NAMALWA (cell line): Measurements from ENCODE around the gene PLCXD3.
"Not testable (repeated sequence)": the region's sequence is repeated elsewhere in the genome, so short reads cannot be mapped to it uniquely, and the experiment has no call there.

Experiments
- DNase-seq: peaks from one replicate; pipeline ENCODE4 v3.0.0-alpha.2; 2015; ENCODE audit warnings: low spot score

The PLCXD3 gene

GRCh38 chr5:41485533-41485932 lies 24.9 kb downstream of the PLCXD3 start:
- DNase-seq: no peak

GRCh38 chr5:41482715-41483114 lies 27.7 kb downstream of the PLCXD3 start:
- DNase-seq: no peak

DNA sequence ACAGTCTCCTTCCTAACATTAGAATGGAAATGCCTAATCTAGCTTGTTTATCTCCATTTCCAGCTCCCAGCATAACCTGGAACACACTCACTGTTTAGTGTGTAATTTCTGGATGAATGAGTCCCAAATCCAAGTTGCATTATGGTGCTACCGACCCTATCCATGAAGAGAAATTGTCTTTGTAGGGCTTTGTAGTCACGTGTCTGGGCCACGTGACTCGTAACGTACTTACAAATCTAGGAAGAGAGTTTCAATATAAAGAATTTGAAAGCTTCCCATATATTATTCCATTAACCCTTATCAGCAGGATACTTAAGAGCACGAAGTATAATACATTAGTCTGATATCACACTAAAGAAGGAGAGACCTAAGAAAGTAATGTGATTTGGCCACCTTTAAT lies 28.2 kb downstream of the PLCXD3 start:
- no peak for DNase-seq

DNA sequence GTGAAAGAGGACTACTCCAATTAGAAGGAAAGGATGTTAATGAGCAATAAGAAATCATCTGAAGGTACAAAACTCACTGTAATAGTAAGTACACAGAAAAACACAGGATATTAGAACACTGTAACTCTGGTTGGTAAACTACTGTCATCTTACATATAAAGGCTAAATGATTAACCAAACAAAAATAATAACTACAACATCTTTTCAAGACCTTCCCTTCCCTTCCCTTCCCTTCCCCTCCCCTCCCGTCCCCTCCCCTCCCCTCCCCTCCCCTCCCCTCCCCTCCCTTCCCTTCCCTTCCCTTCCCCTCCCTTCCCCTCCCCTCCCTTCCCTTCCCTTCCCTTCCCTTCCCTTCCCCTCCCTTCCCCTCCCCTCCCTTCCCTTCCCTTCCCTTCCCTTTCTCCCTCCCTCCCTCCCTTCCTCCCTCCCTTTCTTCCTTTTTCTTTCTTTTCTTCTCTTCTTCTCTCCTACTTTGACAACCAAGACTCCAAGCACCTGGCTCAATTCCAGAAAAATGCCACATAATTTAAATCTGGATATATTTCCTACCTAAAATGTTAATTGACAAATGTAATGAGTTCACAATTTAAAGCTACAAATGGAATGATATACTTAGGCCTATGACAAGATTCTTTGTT lies 38.7 kb downstream of the PLCXD3 start:
- not testable (repeated sequence) for DNase-seq

DNA sequence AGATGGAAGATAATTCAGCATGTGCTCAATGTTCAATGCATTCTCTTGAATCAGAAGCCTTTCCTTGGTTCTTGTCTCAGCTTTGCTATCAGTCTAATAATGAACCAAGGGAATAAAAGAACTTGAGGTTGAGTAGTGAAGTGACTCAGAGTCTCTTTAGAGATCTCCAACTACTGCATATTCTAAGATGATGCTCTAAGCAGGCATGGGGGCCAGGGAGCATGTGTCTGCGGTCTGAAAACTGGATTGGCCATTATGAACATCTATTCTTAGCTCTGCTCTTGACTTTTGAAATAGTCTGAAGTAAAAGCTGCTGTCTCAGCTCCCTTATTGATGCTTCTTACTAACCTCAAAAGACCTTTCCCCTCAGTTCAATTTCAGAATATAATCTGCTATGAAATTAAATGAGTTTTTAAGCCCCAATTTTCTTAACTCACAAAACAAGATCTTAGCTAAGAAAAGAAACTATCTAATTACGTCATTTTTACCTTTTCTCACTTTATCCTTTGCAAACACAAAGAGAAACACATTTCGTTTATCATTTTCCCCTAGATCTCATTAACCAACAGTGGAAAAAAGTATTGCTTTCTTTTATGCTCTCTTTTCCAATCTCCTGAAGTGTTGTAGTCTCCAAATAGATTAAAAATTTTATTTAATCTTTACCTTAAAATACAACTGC lies 44.8 kb downstream of the PLCXD3 start:
- no peak for DNase-seq

DNA sequence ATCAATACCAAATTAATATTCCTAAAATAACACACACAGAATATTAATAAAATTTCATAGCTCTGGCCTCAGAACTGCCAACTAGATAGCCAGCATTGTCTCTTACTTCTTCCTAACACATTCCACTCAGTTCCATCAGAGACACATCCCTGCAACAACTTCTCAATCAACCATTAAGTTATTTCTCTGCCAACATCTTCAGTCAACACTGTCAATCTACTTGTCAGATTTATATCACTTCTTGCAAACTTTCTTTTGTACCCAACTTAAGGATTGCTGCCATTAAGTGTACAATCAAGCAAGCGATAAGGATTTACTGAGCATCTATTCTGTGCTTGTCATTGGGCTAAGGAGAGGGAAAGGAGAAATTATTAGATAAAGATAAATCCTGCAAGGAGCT lies 50.8 kb downstream of the PLCXD3 start:
- DNase-seq: no peak

GRCh38 chr5:41457094-41457493 lies 53.3 kb downstream of the PLCXD3 start:
- no peak for DNase-seq

DNA sequence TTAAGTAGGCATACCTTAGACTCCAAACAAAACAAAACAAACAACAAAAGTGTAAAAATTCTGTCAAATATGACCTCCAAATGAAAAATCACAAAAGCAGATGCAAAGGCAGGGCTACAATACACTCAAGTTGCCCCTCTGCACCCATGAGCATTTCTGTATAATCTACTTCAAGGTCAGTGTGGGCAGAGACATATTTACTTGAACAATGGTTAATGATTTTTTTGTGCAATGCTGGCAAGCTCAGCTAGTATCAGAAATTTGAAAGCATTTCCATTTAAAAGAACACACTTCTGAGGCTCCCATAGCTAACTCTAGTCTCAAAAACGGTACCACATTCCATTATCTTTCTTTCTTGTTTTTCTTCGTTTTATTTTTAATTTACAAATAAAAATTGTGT lies 57.9 kb downstream of the PLCXD3 start:
- no peak for DNase-seq

DNA sequence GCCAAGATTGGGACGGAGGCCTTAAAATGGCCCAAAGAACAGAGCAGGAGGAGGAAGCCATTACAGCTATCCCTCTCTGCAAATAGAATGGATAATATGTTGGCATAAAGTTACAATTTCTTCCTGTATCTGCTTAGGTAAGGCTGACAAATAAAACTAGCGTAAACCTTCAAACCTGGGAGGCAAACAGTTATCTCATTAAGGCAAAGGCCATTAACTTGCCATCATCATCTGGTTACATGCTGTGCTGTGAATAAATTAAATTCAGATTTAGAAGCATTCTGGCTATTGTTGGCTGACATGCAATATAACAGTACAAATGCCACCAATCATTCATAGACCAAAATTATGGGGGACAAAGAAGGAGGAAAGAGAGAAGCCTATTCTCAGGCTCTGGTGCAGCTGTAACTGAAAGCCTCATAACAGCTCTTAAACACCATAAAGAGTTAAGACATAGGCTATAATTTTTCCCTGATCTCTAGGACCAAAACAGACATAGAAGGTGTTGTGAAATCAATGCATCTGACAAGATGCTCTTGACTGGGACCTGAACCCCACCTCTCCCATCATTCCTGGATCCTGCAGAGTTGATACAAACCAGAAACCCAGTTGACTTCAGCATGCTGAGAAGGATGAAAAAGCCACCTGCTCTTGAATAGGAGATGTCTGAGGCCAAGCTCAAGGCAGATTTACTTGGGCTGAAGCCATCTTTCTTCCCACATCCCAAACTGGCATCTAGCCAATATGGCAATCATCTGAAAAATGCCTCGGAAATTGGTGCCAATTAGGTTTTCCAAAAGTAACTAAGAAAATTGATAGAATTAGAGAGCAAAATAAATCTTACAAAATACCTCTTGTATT lies 62.5 kb downstream of the PLCXD3 start:
- no peak for DNase-seq

GRCh38 chr5:41445937-41446563 lies 64.4 kb downstream of the PLCXD3 start:
- no peak for DNase-seq

DNA sequence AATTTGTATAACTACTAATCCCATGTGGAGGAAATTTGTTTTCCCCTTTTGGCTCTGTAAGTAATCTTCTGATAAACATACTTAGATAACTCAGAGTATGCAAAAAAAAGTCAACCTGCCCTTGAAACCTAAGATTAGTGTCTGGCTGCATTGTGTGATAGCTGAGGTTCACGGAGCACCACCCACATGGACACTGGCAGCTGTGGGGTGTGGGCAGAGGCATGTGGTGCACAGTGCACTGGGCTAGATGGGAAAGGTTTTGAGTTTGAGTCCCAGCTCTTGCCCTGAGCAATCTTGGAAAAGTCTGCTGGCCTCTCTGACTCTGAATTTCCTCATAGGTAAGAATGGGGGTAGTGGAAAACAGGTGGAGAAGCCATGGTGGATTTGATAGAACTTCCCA lies 75.1 kb downstream of the PLCXD3 start:
- DNase-seq: no peak

- peak; percentile 16 for DNase-seq
Observed at GRCh38 chr5:41433552-41434181, 76.7 kb downstream of the PLCXD3 start.

DNA sequence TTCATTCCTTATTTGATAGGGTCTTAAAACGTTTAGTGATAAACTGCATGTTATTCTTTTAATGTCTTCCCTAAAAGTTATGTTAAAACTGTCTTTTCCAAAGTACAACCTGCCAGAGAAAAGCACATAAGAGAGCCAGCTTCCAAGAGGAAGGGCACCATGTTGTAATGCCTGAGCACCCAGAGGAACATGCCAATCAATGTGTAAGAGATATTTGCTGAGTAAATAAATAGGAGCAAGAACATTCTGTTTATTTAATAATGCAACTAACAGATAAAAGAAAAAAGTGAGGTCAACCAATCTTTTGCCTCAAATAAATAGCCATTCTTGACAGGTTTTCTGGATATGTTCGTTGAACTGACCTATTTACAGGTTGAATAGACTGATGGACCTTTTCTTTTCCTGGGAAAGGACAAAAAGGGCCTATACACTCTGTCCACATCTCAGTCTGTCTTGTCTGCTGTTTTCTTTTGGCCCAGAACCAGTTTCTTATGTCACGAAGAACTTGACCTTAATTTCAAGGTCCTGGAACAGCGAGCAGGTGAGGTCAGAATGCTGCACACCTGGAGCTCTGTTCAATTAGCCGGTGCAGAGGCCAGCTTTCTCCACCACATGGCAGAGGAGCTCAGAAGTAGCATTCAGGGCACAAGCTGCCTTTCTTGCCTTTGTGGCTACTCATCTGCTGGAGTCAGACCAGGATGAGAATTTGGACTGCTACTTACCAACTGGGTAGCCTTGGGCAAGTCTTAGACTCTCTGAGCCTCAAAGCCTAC lies 77.7 kb downstream of the PLCXD3 start:
- DNase-seq: no peak

GRCh38 chr5:41427505-41427904 lies 82.9 kb downstream of the PLCXD3 start:
- DNase-seq: no peak

- no peak for DNase-seq
Observed at GRCh38 chr5:41425736-41426135, 84.7 kb downstream of the PLCXD3 start.

DNA sequence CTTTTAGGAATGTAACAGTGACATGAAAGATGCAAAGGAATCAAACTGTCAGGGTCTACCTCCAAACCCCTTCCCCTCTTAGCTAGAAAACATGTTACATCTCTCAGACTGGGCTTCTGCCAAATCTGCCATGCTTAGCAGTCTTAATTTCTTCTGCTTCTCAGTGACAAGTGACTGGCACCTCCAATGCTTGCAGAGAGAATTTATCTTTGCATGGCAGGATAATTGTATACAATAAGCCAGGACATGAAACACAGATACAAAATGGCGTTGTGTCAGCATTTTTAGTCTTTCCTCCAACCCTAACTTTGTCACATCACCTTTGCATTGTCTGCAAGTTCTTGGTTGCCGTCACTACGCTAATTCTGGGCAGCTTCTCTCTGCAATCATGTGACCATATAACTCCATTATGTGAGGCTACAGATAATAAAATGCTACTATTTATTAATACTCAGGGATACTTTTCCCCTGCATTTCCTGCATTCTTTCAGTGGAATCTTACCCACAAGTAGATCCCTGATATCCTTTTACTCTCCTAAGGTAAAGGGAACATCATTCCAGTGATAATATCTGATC lies 89.8 kb downstream of the PLCXD3 start:
- no peak for DNase-seq

GRCh38 chr5:41418220-41419031 lies 92.0 kb downstream of the PLCXD3 start:
- DNase-seq: no peak

- DNase-seq: no peak
Observed at GRCh38 chr5:41416336-41416735, 94.1 kb downstream of the PLCXD3 start.

DNA sequence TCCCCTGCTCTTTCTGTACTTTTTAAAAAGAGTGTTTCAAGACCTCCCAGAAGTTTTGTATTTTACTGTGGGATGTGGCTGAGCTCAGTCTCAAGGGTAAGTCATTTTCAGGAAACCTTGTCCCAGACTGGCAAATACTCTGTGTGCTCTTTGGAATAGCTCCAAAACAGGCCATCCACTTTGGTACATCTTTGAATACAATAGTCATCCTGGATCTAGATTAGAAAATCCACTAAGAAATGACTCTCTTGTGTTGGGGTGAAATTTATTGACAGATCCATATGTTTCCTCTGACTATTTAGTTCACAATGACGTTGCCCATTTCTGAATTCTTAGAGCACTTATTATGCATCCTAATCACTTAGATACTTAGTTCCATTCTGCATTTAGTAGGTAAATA lies 95.2 kb downstream of the PLCXD3 start:
- DNase-seq: no peak

DNA sequence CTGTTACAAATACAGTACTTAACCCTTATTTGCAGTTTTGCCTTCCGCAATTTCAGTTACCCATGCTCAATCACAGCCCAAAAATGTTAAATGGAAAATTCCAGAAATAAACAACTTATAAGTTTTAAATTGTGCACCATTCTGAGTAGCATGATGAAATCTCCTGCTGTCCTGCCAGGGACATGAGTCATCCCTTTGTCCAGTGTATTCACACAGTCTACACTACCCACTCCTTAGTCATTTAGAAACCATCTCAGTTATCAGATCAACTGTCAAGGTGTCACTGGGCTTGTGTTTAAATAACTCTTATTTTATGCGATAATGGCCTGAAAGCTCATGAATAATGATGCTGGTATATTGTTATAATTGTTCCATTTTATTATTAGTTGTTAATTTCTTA lies 95.8 kb downstream of the PLCXD3 start:
- DNase-seq: no peak
